ENCODE measurements around the gene CLIC4.
"Not testable (repeated sequence)": the region's sequence is repeated elsewhere in the genome, so short reads cannot be mapped to it uniquely, and the experiment has no call there.

DNA sequence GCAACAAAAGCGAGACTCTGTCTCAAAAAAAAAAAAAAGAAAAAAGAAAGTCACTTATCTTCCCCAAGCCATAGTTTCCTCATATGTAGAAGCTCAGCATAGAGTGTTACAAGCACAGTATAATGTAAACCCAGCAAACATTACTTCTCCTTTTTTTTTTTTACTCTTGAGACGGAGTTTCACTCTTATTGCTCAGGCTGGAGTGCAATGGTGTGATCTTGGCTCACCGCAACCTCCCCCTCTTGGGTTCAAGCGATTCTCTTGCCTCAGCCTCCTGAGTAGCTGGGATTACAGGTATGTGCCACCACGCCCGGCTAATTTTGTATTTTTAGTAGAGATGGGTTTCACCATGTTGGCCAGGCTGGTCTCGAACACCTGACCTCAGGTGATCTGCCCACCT lies 11.9 kb upstream of the CLIC4 start:
- not testable (repeated sequence) for TF ChIP-seq POLR2AphosphoS5 (IDR thresholded peaks at IDR 0.05; ENCODE audit: low read depth, low read length); TAF1 (IDR thresholded peaks at IDR 0.05; ENCODE audit: low read depth, low read length); POLR2A (IDR thresholded peaks at IDR 0.05; ENCODE audit: low read depth, low read length); POU2F2 (IDR thresholded peaks at IDR 0.05; ENCODE audit: low read depth, low read length); PAX5 (IDR thresholded peaks at IDR 0.05; ENCODE audit: insufficient read depth, low read length, severe bottlenecking); SPI1 (IDR thresholded peaks at IDR 0.05; ENCODE audit: low read depth, low read length)
